Gastroesophageal sphincter (tissue), 4 donors: Measurements from ENCODE around the gene CDK14. TPM values are rescaled to one million over a fixed set of nuclear protein-coding genes. Genes with fewer than 3 reads are reported as not detected.

Experiments
- ATAC-seq: fragments of 150-250 bp; one replicate; pipeline ENCODE4 v1.9.1; 2016; ENCODE audit warnings: mild to moderate bottlenecking, moderate library complexity
- H3K27ac ChIP-seq, 4 donors: fragments of 200-600 bp; sonication (generic) in 3 of 4; 1 replicate in 3 of 4; 2 replicates in 1 of 4; pipeline ENCODE4 v1.5.1; 2016 to 2019
- H3K27me3 ChIP-seq: fragments of 200-600 bp; sonication (generic); one replicate; pipeline ENCODE4 v1.5.1; 2019
- H3K36me3 ChIP-seq, 2 donors: fragments of 200-600 bp; sonication (generic); one replicate each; pipeline ENCODE4 v1.5.1; 2019; ENCODE audit warnings: control low read depth in 1 of 2
- H3K4me1 ChIP-seq, 3 donors: fragments of 200-600 bp; sonication (generic); 1 replicate in 2 of 3; 2 replicates in 1 of 3; pipeline ENCODE4 v1.5.1; 2016 to 2019; ENCODE audit warnings: control low read depth in 2 of 3
- H3K4me3 ChIP-seq, 2 donors: fragments of 200-600 bp; sonication (generic); one replicate each; pipeline ENCODE4 v1.5.1; 2019; ENCODE audit warnings: mild to moderate bottlenecking in 1 of 2, moderate library complexity in 1 of 2
- H3K9me3 ChIP-seq, 3 donors: fragments of 200-600 bp; sonication (generic); one replicate each; pipeline ENCODE4 v1.5.1; 2017 to 2019; ENCODE audit warnings: control low read depth in 2 of 3
- CTCF ChIP-seq, 4 experiments: fragments of 200-600 bp in 2 of 4; fragments of 450-650 bp in 2 of 4; sonication (generic) in 1 of 4; IDR thresholded peaks; one replicate each; pipeline ENCODE4 v1.5.1; 2017 to 2019; ENCODE audit warnings: antibody characterized with exemption in 4 of 4, mild to moderate bottlenecking in 2 of 4, moderate library complexity in 2 of 4
- EP300 ChIP-seq: sonication (generic); formaldehyde crosslinking; IDR thresholded peaks from one replicate; pipeline ENCODE4 v1.6.1; 2017; ENCODE audit warnings: antibody characterized with exemption, mild to moderate bottlenecking
- POLR2A ChIP-seq, 2 donors: fragments of 450-650 bp; IDR thresholded peaks; one replicate each; pipeline ENCODE4 v1.6.1; 2017; ENCODE audit warnings: antibody characterized with exemption in 2 of 2, mild to moderate bottlenecking in 2 of 2, moderate library complexity in 1 of 2
- POLR2AphosphoS5 ChIP-seq: sonication (generic); formaldehyde crosslinking; IDR thresholded peaks from one replicate; pipeline ENCODE4 v1.6.1; 2017; ENCODE audit warnings: antibody characterized with exemption
- WGBS, 2 donors: methylation state at CpG; one replicate each; pipeline ENCODE4 v1.1.5; 2018; ENCODE audit warnings: low coverage in 1 of 2; 5-methylcytosine and 5-hydroxymethylcytosine counted together
- total RNA-seq, 4 donors: library from RNA; depleted of rRNA; stranded (reverse); fragments of >200 nt; gene quantifications; one replicate each; pipeline ENCODE4 v1.1.0, GENCODE V29; 2016

CDK14 gene
- total RNA-seq, 4 donors from 2014 or later: 14.8 to 28.7 (median 18.4) TPM

GRCh38 chr7:90999989-91000979 is 404.2 kb downstream of the CDK14 start:
- H3K9me3 ChIP-seq: no peaks in the 10 kb centered on the region
- no peak overlapping the region for H3K4me3 ChIP-seq
- no peaks in the 10 kb centered on the region for H3K27me3 ChIP-seq
- no peaks in the 10 kb centered on the region for H3K4me1 ChIP-seq
- WGBS, 2 donors: 63 to 64% methylated on average over 5 of the region's 5 CpGs
- no peak overlapping the region for H3K27ac ChIP-seq
- TF ChIP-seq CTCF (IDR thresholded peaks at IDR 0.05): no peak
- TF ChIP-seq POLR2AphosphoS5: no peak
- TF ChIP-seq EP300: no peak
- TF ChIP-seq POLR2A (IDR thresholded peaks at IDR 0.05): no peak
- ATAC-seq: no peak
- no peaks in the 10 kb centered on the region for H3K36me3 ChIP-seq

GRCh38 chr7:91005024-91005423 is 408.9 kb downstream of the CDK14 start:
- Histone ChIP-seq H3K4me3 (no peak overlapping the region), H3K4me1 (no peaks in the 10 kb centered on the region), H3K27ac (no peak overlapping the region), H3K9me3 (no peaks in the 10 kb centered on the region), H3K27me3 (no peaks in the 10 kb centered on the region), H3K36me3 (no peaks in the 10 kb centered on the region)
- no peak for TF ChIP-seq EP300
- TF ChIP-seq POLR2A (IDR thresholded peaks at IDR 0.05): no peak
- no peak for TF ChIP-seq POLR2AphosphoS5
- TF ChIP-seq CTCF (IDR thresholded peaks at IDR 0.05): no peak
- WGBS, 2 donors: 71% methylated on average over 4 of the region's 4 CpGs; no CpG with 5 or more reads in 1 of the 2 donors
- no peak for ATAC-seq

GRCh38 chr7:91005841-91006240 is 409.7 kb downstream of the CDK14 start:
- Histone ChIP-seq H3K4me1 (no peaks in the 10 kb centered on the region), H3K9me3 (no peaks in the 10 kb centered on the region), H3K4me3 (no peak overlapping the region), H3K36me3 (no peaks in the 10 kb centered on the region), H3K27ac (no peak overlapping the region), H3K27me3 (no peaks in the 10 kb centered on the region)
- no peak for TF ChIP-seq EP300
- no peak for TF ChIP-seq CTCF (IDR thresholded peaks at IDR 0.05)
- TF ChIP-seq POLR2A (IDR thresholded peaks at IDR 0.05): no peak
- no peak for TF ChIP-seq POLR2AphosphoS5
- no peak for ATAC-seq
- 79 to 95% methylated on average over 4 to 9 of the region's 9 CpGs for WGBS, 2 donors

GRCh38 chr7:91007371-91007770 is 411.2 kb downstream of the CDK14 start:
- no peak for TF ChIP-seq EP300
- no peak for TF ChIP-seq POLR2AphosphoS5
- no peak for TF ChIP-seq CTCF (IDR thresholded peaks at IDR 0.05)
- TF ChIP-seq POLR2A (IDR thresholded peaks at IDR 0.05): no peak
- WGBS, 2 donors: 50 to 67% methylated on average over 1 of the region's 1 CpG
- H3K9me3 ChIP-seq: no peaks in the 10 kb centered on the region

GRCh38 chr7:91013078-91013477 is 417.0 kb downstream of the CDK14 start:
- Histone ChIP-seq H3K27me3 (no peaks in the 10 kb centered on the region), H3K27ac (no peak overlapping the region), H3K4me1 (no peaks in the 10 kb centered on the region), H3K36me3 (no peaks in the 10 kb centered on the region), H3K9me3 (no peaks in the 10 kb centered on the region), H3K4me3 (no peak overlapping the region)
- ATAC-seq: no peak
- 79 to 100% methylated on average over 1 of the region's 1 CpG for WGBS, 2 donors
- TF ChIP-seq POLR2A (IDR thresholded peaks at IDR 0.05): no peak

More at GRCh38 chr7:91007371-91007770, 411.2 kb downstream of the CDK14 start:
- no peak overlapping the region for H3K4me3 ChIP-seq
- ATAC-seq: no peak
- no peaks in the 10 kb centered on the region for H3K36me3 ChIP-seq
- H3K27ac ChIP-seq: no peak overlapping the region
- H3K4me1 ChIP-seq: no peaks in the 10 kb centered on the region
- H3K27me3 ChIP-seq: no peaks in the 10 kb centered on the region
